Choroid plexus epithelial cell (primary cell): ENCODE measurements around the gene CARM1.

ENCODE experiments used
- DNase-seq: peaks from one replicate; pipeline ENCODE4 v3.0.0-alpha.2; 2010; ENCODE audit warnings: low read depth
- H3K4me3 ChIP-seq: 2 replicates; pipeline ENCODE4 v1.5.1; 2011; ENCODE audit warnings: low read depth, mild to moderate bottlenecking, control low read depth, low read length, moderate library complexity
- CTCF ChIP-seq: conservative IDR thresholded peaks from 2 replicates; pipeline ENCODE4 v1.5.1; 2011; ENCODE audit warnings: low read depth, mild to moderate bottlenecking, control low read depth, inconsistent platforms, low read length, moderate library complexity

The CARM1 gene

GRCh38 chr19:10963865-10964264, 92.5 kb downstream of the CARM1 start:
- H3K4me3 ChIP-seq = no peak overlapping the region
- no peak for TF ChIP-seq CTCF
- no peak for DNase-seq

- peak; percentile 11 for TF ChIP-seq CTCF
- no peak for DNase-seq
- H3K4me3 ChIP-seq = no peak overlapping the region
These were observed 93.5 kb downstream of the CARM1 start for GRCh38 chr19:10964903-10965302.

DNA sequence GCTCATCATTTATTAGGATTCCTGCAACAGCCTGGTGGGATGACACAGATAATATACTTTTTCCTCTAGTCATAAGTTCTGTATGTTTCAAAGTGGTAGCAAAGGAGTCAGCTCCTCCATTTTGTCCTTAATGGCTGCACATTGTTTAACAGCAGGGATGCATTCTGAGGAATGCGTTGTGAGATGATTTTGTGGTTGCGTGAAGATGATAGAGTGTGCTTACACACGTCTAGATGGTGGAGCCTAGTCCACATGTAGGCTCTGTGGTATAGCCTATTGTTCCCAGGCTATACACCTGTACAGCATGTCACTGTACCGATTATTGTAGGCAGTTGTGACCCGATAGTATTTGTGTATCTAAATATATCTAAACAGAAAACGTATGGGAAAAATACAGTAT, 94.0 kb downstream of the CARM1 start:
- peak; percentile 51 for DNase-seq
- H3K4me3 ChIP-seq = no peak overlapping the region
- TF ChIP-seq CTCF = no peak

GRCh38 chr19:10966809-10967208, 95.5 kb downstream of the CARM1 start:
- DNase-seq = no peak

DNA sequence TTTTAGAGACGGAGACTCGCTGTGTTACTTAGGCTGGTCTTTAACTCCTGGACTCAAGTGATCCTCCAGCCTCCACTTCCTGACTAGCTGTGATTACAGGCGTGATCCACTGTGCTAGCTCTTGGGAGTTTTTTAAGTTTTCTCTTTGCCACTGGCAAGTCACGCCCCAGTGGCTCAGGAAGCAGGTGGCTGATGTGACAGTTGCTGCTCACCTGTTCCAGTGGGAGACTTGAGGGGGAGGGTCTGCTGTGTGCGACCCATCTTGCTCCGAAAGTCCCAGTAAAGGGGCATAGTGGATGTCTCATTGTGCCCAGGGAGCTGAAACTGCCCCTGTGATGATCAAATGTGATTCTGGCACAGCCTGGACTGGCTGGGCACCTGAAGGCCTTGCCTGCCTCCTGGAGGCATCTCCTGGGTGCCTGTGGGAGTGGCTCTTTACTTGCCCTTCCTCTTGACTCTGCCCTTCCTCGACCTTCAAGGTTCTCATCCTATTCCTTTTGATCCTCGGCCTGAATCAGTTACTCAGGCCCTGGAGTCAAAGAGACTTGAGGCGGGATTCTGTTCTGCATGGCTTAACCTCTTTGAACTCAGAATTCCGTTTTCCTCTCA, 97.3 kb downstream of the CARM1 start:
- no peak for DNase-seq
- no peak overlapping the region for H3K4me3 ChIP-seq
- no peak for TF ChIP-seq CTCF

More at GRCh38 chr19:10966809-10967208, 95.5 kb downstream of the CARM1 start:
- H3K4me3 ChIP-seq = no peak overlapping the region
- TF ChIP-seq CTCF = no peak

GRCh38 chr19:10971107-10971726, 99.9 kb downstream of the CARM1 start:
- DNase-seq = no peak
- TF ChIP-seq CTCF = no peak
- H3K4me3 ChIP-seq = no peak overlapping the region
